ENCODE measurements around the gene DRD3. TPM values are rescaled to one million over a fixed set of nuclear protein-coding genes. Genes with fewer than 3 reads are reported as not detected.

The DRD3 gene
- total and polyA plus RNA-seq, 2 donors (not counting 3 experiments of a cell fraction or from before 2014, with no cell fraction given) = not detected

DNA sequence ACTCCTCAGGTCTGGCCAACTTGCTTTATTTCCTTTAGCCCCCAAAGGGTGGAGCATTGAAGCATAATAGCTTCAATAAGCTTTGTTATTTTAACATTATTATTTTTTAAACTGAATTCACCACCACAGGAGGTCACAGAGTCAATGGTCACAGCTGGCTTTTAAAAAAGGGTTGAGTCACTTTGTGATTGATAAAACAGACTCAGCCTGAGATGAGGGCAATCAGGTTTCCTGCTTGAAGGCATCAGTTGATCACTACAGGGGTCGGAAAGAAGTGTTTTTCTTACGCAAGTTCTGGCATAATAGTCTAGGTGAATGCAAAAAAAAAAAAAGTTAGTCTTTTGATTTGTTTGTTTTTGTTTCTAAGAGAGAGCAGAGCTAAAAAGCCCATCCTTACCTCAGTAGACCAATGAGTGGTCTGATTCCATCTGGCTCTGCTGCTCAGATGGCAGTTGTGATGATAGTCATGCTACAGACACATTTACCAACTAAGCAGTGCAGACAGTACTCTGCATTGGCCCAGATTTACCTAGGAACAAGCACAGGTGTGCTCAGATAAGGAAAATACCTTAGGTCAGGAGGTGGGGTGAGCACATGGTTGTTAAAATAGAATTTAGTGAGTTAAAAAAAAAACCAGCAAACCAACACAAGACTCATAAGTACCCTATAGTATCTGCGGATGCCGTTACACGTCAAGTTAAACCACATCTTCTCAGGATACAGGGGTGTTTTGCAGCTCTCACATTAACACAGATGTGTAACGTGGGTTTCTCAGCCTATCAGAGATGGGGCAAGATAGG, 35.9 kb upstream of the DRD3 start:
- intact Hi-C loops (cut with micrococcal nuclease) (loop anchor here (1.0 to 10.0 kb wide), 3 partner anchors 9 to 1440 kb away; no protein-coding TSS in a partner anchor), dilution Hi-C loops (cut with MboI; ENCODE audit: extremely low pct_ligation_motif_present, low sequenced_read_pairs) (no loop called here)
- TF ChIP-seq JUN (IDR thresholded peaks at IDR 0.05; ENCODE audit: borderline replicate concordance, insufficient read depth, insufficient read length, low read depth) = peak; percentile 10
- TF ChIP-seq, protein P1, sequence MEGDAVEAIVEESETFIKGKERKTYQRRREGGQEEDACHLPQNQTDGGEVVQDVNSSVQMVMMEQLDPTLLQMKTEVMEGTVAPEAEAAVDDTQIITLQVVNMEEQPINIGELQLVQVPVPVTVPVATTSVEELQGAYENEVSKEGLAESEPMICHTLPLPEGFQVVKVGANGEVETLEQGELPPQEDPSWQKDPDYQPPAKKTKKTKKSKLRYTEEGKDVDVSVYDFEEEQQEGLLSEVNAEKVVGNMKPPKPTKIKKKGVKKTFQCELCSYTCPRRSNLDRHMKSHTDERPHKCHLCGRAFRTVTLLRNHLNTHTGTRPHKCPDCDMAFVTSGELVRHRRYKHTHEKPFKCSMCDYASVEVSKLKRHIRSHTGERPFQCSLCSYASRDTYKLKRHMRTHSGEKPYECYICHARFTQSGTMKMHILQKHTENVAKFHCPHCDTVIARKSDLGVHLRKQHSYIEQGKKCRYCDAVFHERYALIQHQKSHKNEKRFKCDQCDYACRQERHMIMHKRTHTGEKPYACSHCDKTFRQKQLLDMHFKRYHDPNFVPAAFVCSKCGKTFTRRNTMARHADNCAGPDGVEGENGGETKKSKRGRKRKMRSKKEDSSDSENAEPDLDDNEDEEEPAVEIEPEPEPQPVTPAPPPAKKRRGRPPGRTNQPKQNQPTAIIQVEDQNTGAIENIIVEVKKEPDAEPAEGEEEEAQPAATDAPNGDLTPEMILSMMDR (IDR thresholded peaks at IDR 0.05; ENCODE audit: extremely low read depth in 1 of 2, insufficient read depth in 1 of 2, low read depth in 1 of 2, low read length in 2 of 2) = no peak
- TF ChIP-seq POLR2AphosphoS5 (IDR thresholded peaks at IDR 0.05; ENCODE audit: insufficient read depth, low read depth, low read length) = peak; percentile 13
- no peak for TF ChIP-seq FOS (IDR thresholded peaks at IDR 0.05; ENCODE audit: borderline replicate concordance, insufficient read depth, low read length)
- no peak for TF ChIP-seq POLR2A (IDR thresholded peaks at IDR 0.05; ENCODE audit: low read depth, low read length)
- no peak for TF ChIP-seq GATA2 (IDR thresholded peaks at IDR 0.05; ENCODE audit: insufficient read depth, insufficient read length, low read depth, low read length)
- H3K36me3 ChIP-seq (ENCODE audit: control insufficient read depth in 2 of 2, extremely low read depth in 1 of 2, insufficient read depth in 2 of 2, low read length in 2 of 2) = no peaks in the 10 kb centered on the region
- CTCF ChIA-PET = interaction anchor here (1.2 to 3.3 kb wide), 5 partner anchors 8 to 91 kb away, joined by 3 to 15 read pairs (median 8); no protein-coding TSS in a partner anchor
- peak overlapping the region; percentile 46 for H3K4me2 ChIP-seq (ENCODE audit: insufficient read depth, low read length)
- no peaks in the 10 kb centered on the region for H3K9me3 ChIP-seq (replicated peaks; ENCODE audit: control insufficient read depth, insufficient read depth, low read length)
- no peak for DNase-seq (ENCODE audit: low read depth, low spot score)
- H4K20me1 ChIP-seq (replicated peaks; ENCODE audit: control insufficient read depth, extremely low read depth, insufficient read depth, low read length) = no peaks in the 10 kb centered on the region
- H3K79me2 ChIP-seq (ENCODE audit: control insufficient read depth, insufficient read depth, low read length) = no peaks in the 10 kb centered on the region
- FAIRE-seq = no peak
- BruUV-seq (replicated peaks) = TSS peak; percentile 82
- H2AFZ ChIP-seq (ENCODE audit: low read depth, low read length) = peak overlapping the region; percentile 35
- H3K9ac ChIP-seq (replicated peaks; ENCODE audit: extremely low read depth, insufficient read depth, low read length) = peak overlapping the region; percentile 64
- H3K4me1 ChIP-seq (ENCODE audit: control insufficient read depth, extremely low read depth, insufficient read depth, low read length) = peaks cover 47% of the 10 kb centered on the region
- POLR2A ChIA-PET = interaction anchor here (0.7 kb wide), 2 partner anchors 9 to 143 kb away, joined by 3 to 4 read pairs; no protein-coding TSS in a partner anchor
- H3K27ac ChIP-seq (ENCODE audit: insufficient read depth, low read depth, low read length) = peak overlapping the region; percentile 70
- no peaks in the 10 kb centered on the region for H3K9me1 ChIP-seq (replicated peaks; ENCODE audit: control insufficient read depth, extremely low read depth, insufficient read depth, low read length)
- H3K27me3 ChIP-seq (ENCODE audit: control insufficient read depth in 2 of 2, insufficient read depth in 2 of 2, low read length in 2 of 2) = no peaks in the 10 kb centered on the region
- peak overlapping the region in 1 of 3 experiments; percentile 29 for H3K4me3 ChIP-seq (replicated peaks in 1 of 3; ENCODE audit: insufficient read depth in 1 of 3, low read depth in 1 of 3, low read length in 3 of 3)
